Suprapubic skin (tissue), 4 donors: ENCODE data around the gene GALNT12. TPM values are rescaled to one million over a fixed set of nuclear protein-coding genes. Genes with fewer than 3 reads are reported as not detected.

Source experiments
- DNase-seq, 2 donors: peaks; one replicate each; pipeline ENCODE4 v3.0.0-alpha.2; 2019; ENCODE audit warnings: low spot score in 2 of 2
- H3K27ac ChIP-seq: fragments of 200-600 bp; sonication (generic); one replicate; pipeline ENCODE4 v1.5.1; 2019
- H3K27me3 ChIP-seq: fragments of 200-600 bp; sonication (generic); one replicate; pipeline ENCODE4 v1.5.1; 2019
- H3K36me3 ChIP-seq: fragments of 200-600 bp; sonication (generic); one replicate; pipeline ENCODE4 v1.5.1; 2019
- H3K4me1 ChIP-seq: fragments of 200-600 bp; sonication (generic); one replicate; pipeline ENCODE4 v1.5.1; 2019
- H3K4me3 ChIP-seq: fragments of 200-600 bp; sonication (generic); one replicate; pipeline ENCODE4 v1.5.1; 2019; ENCODE audit warnings: mild to moderate bottlenecking
- H3K9me3 ChIP-seq: fragments of 200-600 bp; sonication (generic); one replicate; pipeline ENCODE4 v1.5.1; 2019
- EP300 ChIP-seq: sonication (generic); formaldehyde crosslinking; IDR thresholded peaks from one replicate; pipeline ENCODE4 v1.6.1; 2017; ENCODE audit warnings: antibody characterized with exemption
- POLR2A ChIP-seq, 2 donors: fragments of 450-650 bp; IDR thresholded peaks; one replicate each; pipeline ENCODE4 v1.6.1; 2017; ENCODE audit warnings: antibody characterized with exemption in 2 of 2, mild to moderate bottlenecking in 2 of 2, moderate library complexity in 2 of 2
- POLR2AphosphoS5 ChIP-seq, 3 donors: sonication (generic); formaldehyde crosslinking; IDR thresholded peaks; one replicate each; pipeline ENCODE4 v1.6.1; 2017; ENCODE audit warnings: antibody characterized with exemption in 3 of 3
- WGBS: methylation state at CpG from one replicate; pipeline ENCODE4 v1.1.5; 2018; 5-methylcytosine and 5-hydroxymethylcytosine counted together
- total RNA-seq, 4 donors: library from RNA; depleted of rRNA; stranded (reverse); fragments of >200 nt; gene quantifications; one replicate each; pipeline ENCODE4 v1.1.0, GENCODE V29; 2016
- TF ChIP-seq, protein P1 (sequence below), 2 donors: fragments of 200-600 bp in 1 of 2; fragments of 450-650 bp in 1 of 2; sonication (generic) in 1 of 2; IDR thresholded peaks; one replicate each; pipeline ENCODE4 v1.5.1; 2016 to 2019; ENCODE audit warnings: antibody characterized with exemption in 2 of 2, mild to moderate bottlenecking in 1 of 2, moderate library complexity in 1 of 2

The GALNT12 gene
- total RNA-seq, 4 donors from 2014 or later, result 1.4 to 8.0 (median 5.5) TPM

DNA sequence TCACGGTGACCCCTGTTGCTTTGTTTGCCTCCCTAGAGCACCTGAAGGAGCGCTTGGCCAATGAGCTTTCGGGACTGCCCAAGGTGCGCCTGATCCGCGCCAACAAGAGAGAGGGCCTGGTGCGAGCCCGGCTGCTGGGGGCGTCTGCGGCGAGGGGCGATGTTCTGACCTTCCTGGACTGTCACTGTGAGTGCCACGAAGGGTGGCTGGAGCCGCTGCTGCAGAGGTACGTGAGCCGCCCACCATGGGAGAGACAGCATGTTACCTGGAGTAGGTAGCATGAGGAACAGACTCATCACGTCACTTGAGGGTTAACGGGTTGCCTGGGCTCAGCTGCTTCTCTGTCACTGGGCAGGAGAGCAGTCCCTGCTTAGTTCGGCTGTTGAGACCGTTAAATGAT lies 19.2 kb downstream of the GALNT12 start:
- no peak for DNase-seq
- TF ChIP-seq, protein P1, sequence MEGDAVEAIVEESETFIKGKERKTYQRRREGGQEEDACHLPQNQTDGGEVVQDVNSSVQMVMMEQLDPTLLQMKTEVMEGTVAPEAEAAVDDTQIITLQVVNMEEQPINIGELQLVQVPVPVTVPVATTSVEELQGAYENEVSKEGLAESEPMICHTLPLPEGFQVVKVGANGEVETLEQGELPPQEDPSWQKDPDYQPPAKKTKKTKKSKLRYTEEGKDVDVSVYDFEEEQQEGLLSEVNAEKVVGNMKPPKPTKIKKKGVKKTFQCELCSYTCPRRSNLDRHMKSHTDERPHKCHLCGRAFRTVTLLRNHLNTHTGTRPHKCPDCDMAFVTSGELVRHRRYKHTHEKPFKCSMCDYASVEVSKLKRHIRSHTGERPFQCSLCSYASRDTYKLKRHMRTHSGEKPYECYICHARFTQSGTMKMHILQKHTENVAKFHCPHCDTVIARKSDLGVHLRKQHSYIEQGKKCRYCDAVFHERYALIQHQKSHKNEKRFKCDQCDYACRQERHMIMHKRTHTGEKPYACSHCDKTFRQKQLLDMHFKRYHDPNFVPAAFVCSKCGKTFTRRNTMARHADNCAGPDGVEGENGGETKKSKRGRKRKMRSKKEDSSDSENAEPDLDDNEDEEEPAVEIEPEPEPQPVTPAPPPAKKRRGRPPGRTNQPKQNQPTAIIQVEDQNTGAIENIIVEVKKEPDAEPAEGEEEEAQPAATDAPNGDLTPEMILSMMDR (IDR thresholded peaks at IDR 0.05), result no peak
- TF ChIP-seq POLR2AphosphoS5 (IDR thresholded peaks at IDR 0.05) (no peak), EP300 (no peak), POLR2A (IDR thresholded peaks at IDR 0.05) (no peak)
- 91% methylated on average over 16 of the region's 20 CpGs for WGBS
- H3K9me3 ChIP-seq, result no peaks in the 10 kb centered on the region
- no peak overlapping the region for H3K27ac ChIP-seq
- H3K4me1 ChIP-seq, result no peaks in the 10 kb centered on the region
- H3K36me3 ChIP-seq, result no peaks in the 10 kb centered on the region
- no peaks in the 10 kb centered on the region for H3K27me3 ChIP-seq
- no peak overlapping the region for H3K4me3 ChIP-seq

GRCh38 chr9:98829766-98830165 lies 22.3 kb downstream of the GALNT12 start:
- WGBS, result 90% methylated on average over 5 of the region's 5 CpGs
- no peaks in the 10 kb centered on the region for H3K36me3 ChIP-seq
- DNase-seq, result no peak
- no peak overlapping the region for H3K27ac ChIP-seq
- TF ChIP-seq POLR2A (IDR thresholded peaks at IDR 0.05), result no peak
- TF ChIP-seq, protein P1 (IDR thresholded peaks at IDR 0.05), result no peak
- no peaks in the 10 kb centered on the region for H3K4me1 ChIP-seq
- H3K9me3 ChIP-seq, result no peaks in the 10 kb centered on the region
- H3K27me3 ChIP-seq, result no peaks in the 10 kb centered on the region
- no peak overlapping the region for H3K4me3 ChIP-seq

DNA sequence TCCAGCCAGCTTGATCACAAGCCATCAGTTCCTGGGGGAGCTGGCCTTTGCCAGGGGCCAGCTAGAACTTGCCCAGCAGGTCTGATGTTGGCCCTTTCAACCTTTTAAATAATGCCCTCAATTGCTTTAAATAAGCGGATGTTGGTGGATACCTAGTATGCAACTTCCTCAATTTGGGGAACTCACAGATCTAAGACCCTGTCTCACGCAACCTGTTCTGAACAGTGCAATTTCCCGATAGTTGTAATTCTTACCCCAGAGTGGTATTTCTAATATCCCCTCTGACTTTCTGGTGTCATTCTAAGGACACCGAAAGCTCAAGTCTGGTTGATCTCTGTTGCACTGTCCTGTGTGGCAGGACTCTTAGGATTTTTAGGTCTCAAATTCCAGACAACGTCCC lies 23.1 kb downstream of the GALNT12 start:
- WGBS, result 98% methylated on average over 5 of the region's 5 CpGs
- no peaks in the 10 kb centered on the region for H3K36me3 ChIP-seq
- no peak overlapping the region for H3K4me3 ChIP-seq
- H3K9me3 ChIP-seq, result no peaks in the 10 kb centered on the region
- H3K27me3 ChIP-seq, result no peaks in the 10 kb centered on the region
- no peaks in the 10 kb centered on the region for H3K4me1 ChIP-seq
- DNase-seq, result no peak
- no peak overlapping the region for H3K27ac ChIP-seq
- TF ChIP-seq EP300 (no peak), POLR2AphosphoS5 (IDR thresholded peaks at IDR 0.05) (no peak), POLR2A (IDR thresholded peaks at IDR 0.05) (no peak)
- TF ChIP-seq, protein P1 (IDR thresholded peaks at IDR 0.05), result no peak

GRCh38 chr9:98831696-98832095 lies 24.2 kb downstream of the GALNT12 start:
- no peak overlapping the region for H3K4me3 ChIP-seq
- no peaks in the 10 kb centered on the region for H3K9me3 ChIP-seq
- TF ChIP-seq POLR2A (IDR thresholded peaks at IDR 0.05) (no peak), EP300 (no peak), POLR2AphosphoS5 (IDR thresholded peaks at IDR 0.05) (no peak)
- TF ChIP-seq, protein P1 (IDR thresholded peaks at IDR 0.05), result no peak
- H3K27ac ChIP-seq, result no peak overlapping the region
- no peaks in the 10 kb centered on the region for H3K4me1 ChIP-seq
- DNase-seq, result no peak
- no peaks in the 10 kb centered on the region for H3K27me3 ChIP-seq
- 93% methylated on average over 16 of the region's 16 CpGs for WGBS
- H3K36me3 ChIP-seq, result no peaks in the 10 kb centered on the region

DNA sequence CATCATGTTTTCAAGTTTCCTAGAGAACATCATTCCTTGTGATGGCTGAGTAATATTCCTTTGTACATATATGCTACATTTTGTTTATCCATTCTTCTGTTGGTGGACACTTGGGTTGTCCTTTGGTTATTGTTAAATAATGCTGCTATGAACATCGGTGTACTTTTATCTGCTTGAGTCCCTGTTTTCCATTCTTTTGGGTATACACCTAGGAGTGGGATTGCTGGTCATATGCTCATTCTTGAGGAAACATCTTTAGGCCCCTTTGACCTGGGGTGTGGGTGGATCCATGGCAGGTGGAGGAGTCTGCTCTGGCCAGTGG lies 25.3 kb downstream of the GALNT12 start:
- TF ChIP-seq, protein P1 (IDR thresholded peaks at IDR 0.05), result no peak
- TF ChIP-seq POLR2A (IDR thresholded peaks at IDR 0.05) (no peak), POLR2AphosphoS5 (IDR thresholded peaks at IDR 0.05) (no peak), EP300 (no peak)
- no peak for DNase-seq
- 100% methylated on average over 1 of the region's 1 CpG for WGBS
- H3K36me3 ChIP-seq, result no peaks in the 10 kb centered on the region
- no peak overlapping the region for H3K4me3 ChIP-seq
- H3K27ac ChIP-seq, result no peak overlapping the region
- no peaks in the 10 kb centered on the region for H3K4me1 ChIP-seq
- H3K9me3 ChIP-seq, result no peaks in the 10 kb centered on the region
- no peaks in the 10 kb centered on the region for H3K27me3 ChIP-seq
